Suprapubic skin (tissue), 4 donors: Measurements from ENCODE around the gene ADGRA1. TPM values are rescaled to one million over a fixed set of nuclear protein-coding genes. Genes with fewer than 3 reads are reported as not detected.

Experiments
- DNase-seq, 2 donors: peaks; one replicate each; pipeline ENCODE4 v3.0.0-alpha.2; 2019; ENCODE audit warnings: low spot score in 2 of 2
- H3K27ac ChIP-seq: fragments of 200-600 bp; sonication (generic); one replicate; pipeline ENCODE4 v1.5.1; 2019
- H3K27me3 ChIP-seq: fragments of 200-600 bp; sonication (generic); one replicate; pipeline ENCODE4 v1.5.1; 2019
- H3K36me3 ChIP-seq: fragments of 200-600 bp; sonication (generic); one replicate; pipeline ENCODE4 v1.5.1; 2019
- H3K4me1 ChIP-seq: fragments of 200-600 bp; sonication (generic); one replicate; pipeline ENCODE4 v1.5.1; 2019
- H3K4me3 ChIP-seq: fragments of 200-600 bp; sonication (generic); one replicate; pipeline ENCODE4 v1.5.1; 2019; ENCODE audit warnings: mild to moderate bottlenecking
- H3K9me3 ChIP-seq: fragments of 200-600 bp; sonication (generic); one replicate; pipeline ENCODE4 v1.5.1; 2019
- EP300 ChIP-seq: sonication (generic); formaldehyde crosslinking; IDR thresholded peaks from one replicate; pipeline ENCODE4 v1.6.1; 2017; ENCODE audit warnings: antibody characterized with exemption
- POLR2A ChIP-seq, 2 donors: fragments of 450-650 bp; IDR thresholded peaks; one replicate each; pipeline ENCODE4 v1.6.1; 2017; ENCODE audit warnings: antibody characterized with exemption in 2 of 2, mild to moderate bottlenecking in 2 of 2, moderate library complexity in 2 of 2
- POLR2AphosphoS5 ChIP-seq, 3 donors: sonication (generic); formaldehyde crosslinking; IDR thresholded peaks; one replicate each; pipeline ENCODE4 v1.6.1; 2017; ENCODE audit warnings: antibody characterized with exemption in 3 of 3
- WGBS: methylation state at CpG from one replicate; pipeline ENCODE4 v1.1.5; 2018; 5-methylcytosine and 5-hydroxymethylcytosine counted together
- total RNA-seq, 4 donors: library from RNA; depleted of rRNA; stranded (reverse); fragments of >200 nt; gene quantifications; one replicate each; pipeline ENCODE4 v1.1.0, GENCODE V29; 2016
- TF ChIP-seq, protein P1 (sequence below), 2 donors: fragments of 200-600 bp in 1 of 2; fragments of 450-650 bp in 1 of 2; sonication (generic) in 1 of 2; IDR thresholded peaks; one replicate each; pipeline ENCODE4 v1.5.1; 2016 to 2019; ENCODE audit warnings: antibody characterized with exemption in 2 of 2, mild to moderate bottlenecking in 1 of 2, moderate library complexity in 1 of 2

The ADGRA1 gene
- total RNA-seq, 4 donors from 2014 or later = not detected

DNA sequence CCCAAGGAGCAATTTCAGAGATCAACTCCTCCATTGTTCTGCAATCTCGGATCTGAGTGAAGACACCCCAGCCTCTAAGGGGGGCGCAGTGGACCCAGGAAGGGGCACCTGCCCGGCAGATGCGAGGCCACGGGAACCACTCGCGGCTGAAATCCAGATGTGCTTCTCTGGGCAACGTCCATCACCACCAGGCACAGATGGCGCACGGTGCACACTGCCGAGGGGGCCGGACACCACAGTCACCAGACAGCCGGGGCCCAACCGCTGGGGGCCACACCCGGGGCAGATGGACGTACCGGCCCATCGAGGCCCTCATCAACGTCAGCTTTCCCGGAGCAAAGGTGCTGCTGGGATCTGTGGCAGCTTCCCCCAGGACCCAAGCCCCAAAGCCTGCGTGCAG is 16.9 kb upstream of the ADGRA1 start:
- TF ChIP-seq POLR2A (IDR thresholded peaks at IDR 0.05) (no peak), POLR2AphosphoS5 (IDR thresholded peaks at IDR 0.05) (no peak), EP300 (no peak)
- TF ChIP-seq, protein P1, sequence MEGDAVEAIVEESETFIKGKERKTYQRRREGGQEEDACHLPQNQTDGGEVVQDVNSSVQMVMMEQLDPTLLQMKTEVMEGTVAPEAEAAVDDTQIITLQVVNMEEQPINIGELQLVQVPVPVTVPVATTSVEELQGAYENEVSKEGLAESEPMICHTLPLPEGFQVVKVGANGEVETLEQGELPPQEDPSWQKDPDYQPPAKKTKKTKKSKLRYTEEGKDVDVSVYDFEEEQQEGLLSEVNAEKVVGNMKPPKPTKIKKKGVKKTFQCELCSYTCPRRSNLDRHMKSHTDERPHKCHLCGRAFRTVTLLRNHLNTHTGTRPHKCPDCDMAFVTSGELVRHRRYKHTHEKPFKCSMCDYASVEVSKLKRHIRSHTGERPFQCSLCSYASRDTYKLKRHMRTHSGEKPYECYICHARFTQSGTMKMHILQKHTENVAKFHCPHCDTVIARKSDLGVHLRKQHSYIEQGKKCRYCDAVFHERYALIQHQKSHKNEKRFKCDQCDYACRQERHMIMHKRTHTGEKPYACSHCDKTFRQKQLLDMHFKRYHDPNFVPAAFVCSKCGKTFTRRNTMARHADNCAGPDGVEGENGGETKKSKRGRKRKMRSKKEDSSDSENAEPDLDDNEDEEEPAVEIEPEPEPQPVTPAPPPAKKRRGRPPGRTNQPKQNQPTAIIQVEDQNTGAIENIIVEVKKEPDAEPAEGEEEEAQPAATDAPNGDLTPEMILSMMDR (IDR thresholded peaks at IDR 0.05) = no peak
- no peaks in the 10 kb centered on the region for H3K36me3 ChIP-seq
- DNase-seq = no peak
- H3K4me3 ChIP-seq = no peak overlapping the region
- peaks cover 70% of the 10 kb centered on the region for H3K27me3 ChIP-seq
- no peaks in the 10 kb centered on the region for H3K9me3 ChIP-seq
- no peak overlapping the region for H3K27ac ChIP-seq
- no peaks in the 10 kb centered on the region for H3K4me1 ChIP-seq
- WGBS = 70% methylated on average over 4 of the region's 21 CpGs

DNA sequence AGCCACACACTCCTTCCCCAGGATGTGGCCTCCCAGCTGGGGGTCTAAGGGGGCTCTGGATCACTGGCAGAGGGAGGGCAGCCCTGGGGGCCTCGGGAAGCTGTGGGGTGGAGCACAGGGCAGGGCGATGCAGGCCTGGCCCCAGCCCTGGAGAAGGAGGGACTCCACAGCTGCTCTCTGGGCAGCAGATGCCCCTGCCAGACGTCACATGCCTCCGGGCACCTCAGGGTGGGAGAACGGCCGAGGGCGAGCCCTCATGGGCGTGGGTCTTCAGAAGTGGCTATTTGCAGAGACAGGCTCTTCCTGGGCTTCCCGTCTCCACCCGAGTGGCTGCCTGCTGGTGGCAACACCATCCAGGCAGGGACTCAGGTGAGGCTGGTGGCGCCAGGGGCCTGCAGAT is 16.0 kb upstream of the ADGRA1 start:
- no peak for DNase-seq
- no peak for TF ChIP-seq POLR2A (IDR thresholded peaks at IDR 0.05)
- TF ChIP-seq, protein P1 (IDR thresholded peaks at IDR 0.05) = no peak
- no peak for TF ChIP-seq POLR2AphosphoS5 (IDR thresholded peaks at IDR 0.05)
- Histone ChIP-seq H3K27ac (no peak overlapping the region), H3K9me3 (no peaks in the 10 kb centered on the region), H3K27me3 (peaks cover 79% of the 10 kb centered on the region), H3K36me3 (no peaks in the 10 kb centered on the region), H3K4me3 (no peak overlapping the region), H3K4me1 (no peaks in the 10 kb centered on the region)
- 35% methylated on average over 4 of the region's 11 CpGs for WGBS

DNA sequence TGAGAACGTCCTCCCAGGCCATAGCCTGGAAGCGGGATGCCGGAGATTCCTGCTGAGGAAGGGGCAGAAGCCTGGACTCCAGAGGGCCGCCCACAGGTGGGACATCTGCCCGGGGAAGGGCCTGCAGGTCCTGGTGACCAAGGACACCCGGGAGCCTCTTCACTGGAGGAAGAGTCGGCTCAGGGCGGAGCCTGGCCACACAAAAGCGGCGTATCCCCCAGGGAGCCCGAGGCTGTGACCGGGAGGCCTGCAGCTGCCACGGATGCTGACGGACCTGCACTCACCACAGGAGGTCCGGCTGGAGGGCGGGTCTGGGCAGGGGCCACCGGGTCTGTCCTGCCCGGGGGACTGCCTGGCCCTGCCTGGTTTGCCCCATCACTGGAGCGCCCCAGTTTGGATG is 15.5 kb upstream of the ADGRA1 start:
- H3K4me1 ChIP-seq = no peaks in the 10 kb centered on the region
- WGBS = 44% methylated on average over 4 of the region's 19 CpGs
- H3K36me3 ChIP-seq = no peaks in the 10 kb centered on the region
- TF ChIP-seq EP300 = no peak
- TF ChIP-seq POLR2A (IDR thresholded peaks at IDR 0.05) = no peak
- peaks cover 83% of the 10 kb centered on the region for H3K27me3 ChIP-seq
- DNase-seq = no peak
- no peaks in the 10 kb centered on the region for H3K9me3 ChIP-seq
- no peak overlapping the region for H3K4me3 ChIP-seq
- no peak overlapping the region for H3K27ac ChIP-seq

DNA sequence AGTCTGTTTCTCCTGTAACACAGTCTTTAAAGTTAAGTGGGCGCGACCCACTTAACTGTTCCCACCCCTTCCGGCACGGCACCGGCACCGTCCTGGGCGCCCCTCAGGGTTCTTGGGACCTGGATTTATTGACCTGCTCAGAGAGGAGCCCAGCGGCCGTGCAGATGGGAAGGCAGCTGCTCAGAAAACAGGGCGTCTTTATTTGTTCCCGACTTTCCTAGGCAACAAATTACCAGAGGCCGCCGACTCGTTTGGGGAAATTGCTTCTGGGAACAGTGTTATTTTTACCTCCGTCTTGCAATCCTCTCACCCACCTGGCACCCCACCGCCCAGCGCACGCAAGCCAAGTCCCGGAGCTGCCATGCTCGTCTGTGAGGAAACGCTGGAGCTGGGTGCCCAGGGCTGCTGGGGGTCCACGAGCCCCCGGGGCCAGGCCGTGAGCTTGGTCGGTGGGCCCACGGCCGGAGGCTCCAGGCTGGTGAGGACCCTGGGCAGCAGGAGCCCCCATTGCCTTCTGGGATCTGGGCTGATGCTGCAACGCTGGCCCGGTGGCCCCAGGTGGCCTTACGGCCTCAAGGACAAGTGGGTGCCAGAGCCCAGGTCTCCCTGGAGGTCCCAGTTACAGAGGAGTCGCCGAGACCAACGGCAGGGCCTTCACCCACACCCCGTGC is 14.9 kb upstream of the ADGRA1 start:
- no peaks in the 10 kb centered on the region for H3K9me3 ChIP-seq
- H3K36me3 ChIP-seq = no peaks in the 10 kb centered on the region
- no peak overlapping the region for H3K27ac ChIP-seq
- 58% methylated on average over 19 of the region's 34 CpGs for WGBS
- DNase-seq = no peak
- H3K27me3 ChIP-seq = peaks cover 79% of the 10 kb centered on the region
- no peak for TF ChIP-seq POLR2A (IDR thresholded peaks at IDR 0.05)
- no peak for TF ChIP-seq POLR2AphosphoS5 (IDR thresholded peaks at IDR 0.05)
- TF ChIP-seq, protein P1 (IDR thresholded peaks at IDR 0.05) = no peak
- TF ChIP-seq EP300 = no peak
- H3K4me1 ChIP-seq = no peaks in the 10 kb centered on the region
- no peak overlapping the region for H3K4me3 ChIP-seq

DNA sequence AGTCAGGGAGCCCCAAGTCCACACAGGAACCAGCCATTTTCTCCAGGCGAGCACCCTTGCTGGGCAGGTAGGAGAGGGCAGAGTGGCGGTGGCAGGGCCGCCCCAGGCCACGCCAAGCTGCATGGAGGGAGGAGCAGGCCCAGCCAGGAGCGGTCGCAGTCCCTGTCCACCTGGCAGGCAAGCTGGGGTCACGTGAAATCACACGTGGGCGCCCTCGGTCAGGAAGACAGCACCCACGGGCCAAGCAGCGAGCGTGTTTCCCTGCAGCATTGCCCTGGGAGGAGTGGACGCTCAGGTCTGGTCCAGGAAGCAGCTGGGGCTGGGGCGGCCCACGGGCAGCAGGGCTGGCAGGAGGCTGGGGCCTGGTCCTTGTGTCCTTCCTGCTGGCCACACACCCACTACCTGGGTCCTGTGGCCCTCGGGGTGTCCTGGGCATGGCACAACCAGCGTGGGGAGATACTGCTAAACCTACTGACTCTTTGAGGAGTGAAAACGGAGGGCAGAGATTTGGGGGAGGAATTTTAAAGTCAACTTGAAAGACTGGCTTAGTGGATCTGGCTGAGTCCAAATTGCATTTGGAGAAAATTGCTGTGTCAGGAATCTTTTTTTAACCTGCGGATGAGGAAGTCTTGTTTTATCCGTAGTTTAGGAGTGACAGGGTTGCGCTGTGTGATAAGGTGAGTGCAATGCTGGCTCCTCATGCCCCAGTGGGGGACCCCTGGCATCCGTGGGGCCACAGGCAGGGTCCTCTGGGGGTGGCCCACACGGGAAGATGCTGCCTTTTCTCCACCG is 12.2 kb upstream of the ADGRA1 start:
- WGBS = 85% methylated on average over 18 of the region's 25 CpGs
- no peak overlapping the region for H3K27ac ChIP-seq
- no peaks in the 10 kb centered on the region for H3K36me3 ChIP-seq
- TF ChIP-seq POLR2A (IDR thresholded peaks at IDR 0.05) = no peak
- TF ChIP-seq, protein P1 (IDR thresholded peaks at IDR 0.05) = no peak
- TF ChIP-seq EP300 = no peak
- no peak for TF ChIP-seq POLR2AphosphoS5 (IDR thresholded peaks at IDR 0.05)
- H3K9me3 ChIP-seq = no peaks in the 10 kb centered on the region
- H3K27me3 ChIP-seq = peaks cover 62% of the 10 kb centered on the region
- H3K4me1 ChIP-seq = no peaks in the 10 kb centered on the region
- no peak for DNase-seq
- no peak overlapping the region for H3K4me3 ChIP-seq
